Transverse colon (tissue), 4 donors: ENCODE results near the gene LAMB4.

Source experiments
- POLR2A ChIP-seq: fragments of 450-650 bp; IDR thresholded peaks from one replicate; pipeline ENCODE4 v1.6.1; 2016; ENCODE audit warnings: antibody characterized with exemption, mild to moderate bottlenecking, moderate library complexity
- POLR2AphosphoS5 ChIP-seq, 3 donors: sonication (generic); formaldehyde crosslinking; IDR thresholded peaks; one replicate each; pipeline ENCODE4 v1.6.1; 2016; ENCODE audit warnings: antibody characterized with exemption in 3 of 3
- TF ChIP-seq, protein P1 (sequence below), 5 experiments: fragments of 200-600 bp in 3 of 5; fragments of 450-650 bp in 2 of 5; sonication (generic) in 3 of 5; IDR thresholded peaks; 1 replicate in 2 of 5; 2 replicates in 3 of 5; pipeline ENCODE4 v1.5.1; 2016 to 2017; ENCODE audit warnings: antibody characterized with exemption in 5 of 5, inconsistent platforms in 3 of 5, mild to moderate bottlenecking in 2 of 5, moderate library complexity in 1 of 5

GRCh38 chr7:108146070-108146842, 16.1 kb upstream of the LAMB4 start:
- TF ChIP-seq, protein P1, sequence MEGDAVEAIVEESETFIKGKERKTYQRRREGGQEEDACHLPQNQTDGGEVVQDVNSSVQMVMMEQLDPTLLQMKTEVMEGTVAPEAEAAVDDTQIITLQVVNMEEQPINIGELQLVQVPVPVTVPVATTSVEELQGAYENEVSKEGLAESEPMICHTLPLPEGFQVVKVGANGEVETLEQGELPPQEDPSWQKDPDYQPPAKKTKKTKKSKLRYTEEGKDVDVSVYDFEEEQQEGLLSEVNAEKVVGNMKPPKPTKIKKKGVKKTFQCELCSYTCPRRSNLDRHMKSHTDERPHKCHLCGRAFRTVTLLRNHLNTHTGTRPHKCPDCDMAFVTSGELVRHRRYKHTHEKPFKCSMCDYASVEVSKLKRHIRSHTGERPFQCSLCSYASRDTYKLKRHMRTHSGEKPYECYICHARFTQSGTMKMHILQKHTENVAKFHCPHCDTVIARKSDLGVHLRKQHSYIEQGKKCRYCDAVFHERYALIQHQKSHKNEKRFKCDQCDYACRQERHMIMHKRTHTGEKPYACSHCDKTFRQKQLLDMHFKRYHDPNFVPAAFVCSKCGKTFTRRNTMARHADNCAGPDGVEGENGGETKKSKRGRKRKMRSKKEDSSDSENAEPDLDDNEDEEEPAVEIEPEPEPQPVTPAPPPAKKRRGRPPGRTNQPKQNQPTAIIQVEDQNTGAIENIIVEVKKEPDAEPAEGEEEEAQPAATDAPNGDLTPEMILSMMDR (IDR thresholded peaks at IDR 0.05): peak; percentile 85 to 89 (median 87)
- TF ChIP-seq POLR2A (no peak), POLR2AphosphoS5 (IDR thresholded peaks at IDR 0.05) (no peak)
